GM23248 (cell line): ENCODE results near the gene DMAC2.
"Not testable (repeated sequence)": the region's sequence is repeated elsewhere in the genome, so short reads cannot be mapped to it uniquely, and the experiment has no call there.

Experiments
- EZH2 ChIP-seq: fragments of 200-600 bp; sonication (generic); IDR thresholded peaks from 2 replicates; pipeline ENCODE4 v1.6.1; 2018; ENCODE audit warnings: antibody characterized with exemption, mild to moderate bottlenecking; ENCODE audit not compliant: insufficient read depth, poor library complexity, severe bottlenecking
- EZH2phosphoT487 ChIP-seq: fragments of 200-600 bp; sonication (generic); IDR thresholded peaks from 2 replicates; pipeline ENCODE4 v1.6.1; 2018; ENCODE audit warnings: antibody characterized with exemption, moderate library complexity, mild to moderate bottlenecking, low read depth; ENCODE audit not compliant: insufficient read depth

DNA sequence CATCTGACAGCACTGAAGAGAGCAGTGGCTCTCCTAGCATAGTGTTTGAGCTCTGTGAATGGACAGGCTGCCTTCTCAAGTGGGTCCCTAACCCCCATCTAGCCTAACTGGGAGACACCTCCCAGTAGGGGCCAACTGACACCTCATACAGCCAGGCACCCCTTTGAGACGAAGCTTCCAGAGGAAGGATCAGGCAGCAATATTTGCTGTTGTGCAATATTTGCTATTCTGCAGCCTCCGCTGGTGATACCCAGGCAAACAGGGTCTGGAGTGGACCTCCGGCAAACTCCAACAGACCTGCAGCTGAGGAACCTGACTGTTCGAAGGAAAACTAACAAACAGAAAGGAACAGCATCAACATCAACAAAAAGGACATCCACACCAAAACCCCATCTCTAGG lies 47.2 kb upstream of the DMAC2 start:
- TF ChIP-seq EZH2, EZH2phosphoT487: not testable (repeated sequence)
